K562 treated with DMSO at 1 percent for 12 hours (cell line): Measurements from ENCODE around the gene THRAP3. TPM values are rescaled to one million over a fixed set of nuclear protein-coding genes. Genes with fewer than 3 reads are reported as not detected.

ENCODE experiments used
- total RNA-seq: library from RNA; unstranded; fragments of 300-600 nt; gene quantifications from 2 replicates; pipeline ENCODE4 v1.2.3, GENCODE V29; 2022; ENCODE audit not compliant: insufficient read depth

Gene THRAP3
- 25.6 and 74.4 TPM in 2 replicates for total RNA-seq

GRCh38 chr1:36223996-36224536 is at the start of gene THRAP3:
Gene THRAP3 (plus strand): TSS chr1:36224443. CDS start chr1:36282564, 58,121 bp downstream.

GRCh38 chr1:36306210-36306901 is 82.1 kb downstream of the THRAP3 start, which contains the start of gene SH3D21:
Gene SH3D21 (plus strand): TSS chr1:36306368. CDS start chr1:36306421, 53 bp downstream.

GRCh38 chr1:36323636-36324352 is 99.6 kb downstream of the THRAP3 start, which contains the start of gene EVA1B:
Gene EVA1B (minus strand): TSS chr1:36323645. CDS start chr1:36323037, 608 bp downstream.

Other genes with a start within 250 kb of the THRAP3 start
- gene TEKT2, start 140.3 kb upstream of the THRAP3 start, total RNA-seq: not detected in 2 replicates
- 46.8 and 47.5 TPM in 2 replicates for gene ADPRS, start 135.6 kb upstream of the THRAP3 start, total RNA-seq
- gene COL8A2, start 99.2 kb upstream of the THRAP3 start, total RNA-seq: 0.12 TPM in 1 of 2 replicates, not detected in the other
- gene TRAPPC3, start 75.0 kb upstream of the THRAP3 start, total RNA-seq: 118 and 164 TPM in 2 replicates
- gene MAP7D1, start 68.3 kb upstream of the THRAP3 start, total RNA-seq: 83.7 and 107 TPM in 2 replicates
- gene SH3D21, start 81.9 kb downstream of the THRAP3 start, total RNA-seq: 0.63 and 2.3 TPM in 2 replicates
- gene EVA1B, start 99.2 kb downstream of the THRAP3 start, total RNA-seq: 71.1 and 108 TPM in 2 replicates
- gene STK40, start 161.5 kb downstream of the THRAP3 start, total RNA-seq: 88.5 and 154 TPM in 2 replicates
- gene LSM10, start 173.5 kb downstream of the THRAP3 start, total RNA-seq: 171 and 185 TPM in 2 replicates
- gene OSCP1, start 226.0 kb downstream of the THRAP3 start, total RNA-seq: not detected in 2 replicates
- gene MRPS15, start 239.9 kb downstream of the THRAP3 start, total RNA-seq: 109 and 114 TPM in 2 replicates